Right ventricle myocardium inferior (tissue), 1 donor: ENCODE data around the gene ZNF618. TPM values are rescaled to one million over a fixed set of nuclear protein-coding genes. Genes with fewer than 3 reads are reported as not detected.

Experiments
- total RNA-seq: library from RNA; stranded (reverse); fragmentation: NEBNext Ultra II Directional; extraction: Animal tissue kit (Norgen Biotek cat#: 25700); gene quantifications from one replicate; pipeline ENCODE4 v1.2.1, GENCODE V29; 2021
- donor health status: DM: no; HTN: yes; CAD: no; lungs with severe emphysema.

ZNF618 gene
- total RNA-seq, 1 donor from 2014 or later = 1.6 TPM

Other genes with a start within 250 kb of the ZNF618 start
- not detected for gene AMBP, start 202.0 kb downstream of the ZNF618 start, total RNA-seq
- gene KIF12, start 223.0 kb downstream of the ZNF618 start, total RNA-seq = not detected